HUES64 (cell line): Measurements from ENCODE around the gene NUTM2A. TPM values are rescaled to one million over a fixed set of nuclear protein-coding genes. Genes with fewer than 3 reads are reported as not detected.
"Not testable (repeated sequence)": the region's sequence is repeated elsewhere in the genome, so short reads cannot be mapped to it uniquely, and the experiment has no call there.

Source experiments
- H3K27ac ChIP-seq: 2 replicates; pipeline ENCODE4 v1.7.0; 2013; ENCODE audit warnings: low read depth, low read length, inconsistent platforms
- H3K27me3 ChIP-seq: 2 replicates; pipeline ENCODE4 v1.6.1; 2013; ENCODE audit warnings: mild to moderate bottlenecking, low read length; ENCODE audit not compliant: insufficient read depth
- H3K36me3 ChIP-seq: 2 replicates; pipeline ENCODE4 v1.6.1; 2013; ENCODE audit warnings: mild to moderate bottlenecking, low read length; ENCODE audit not compliant: insufficient read depth
- H3K4me1 ChIP-seq: 2 replicates; pipeline ENCODE4 v1.6.1; 2013; ENCODE audit warnings: mild to moderate bottlenecking, low read length, moderate library complexity; ENCODE audit not compliant: insufficient read depth
- H3K4me3 ChIP-seq: 2 replicates; pipeline ENCODE4 v1.5.1; 2013; ENCODE audit warnings: mild to moderate bottlenecking, low read length, moderate library complexity
- H3K9ac ChIP-seq: 2 replicates; pipeline ENCODE4 v1.6.1; 2013; ENCODE audit warnings: mild to moderate bottlenecking, low read depth, low read length
- H3K9me3 ChIP-seq: 2 replicates; pipeline ENCODE4 v1.6.1; 2013; ENCODE audit warnings: low read depth, low read length; ENCODE audit not compliant: insufficient read depth
- WGBS: fragments of 150-250, 120-280 bp; methylation state at CpG from one replicate; pipeline ENCODE4 v1.1.7; 2013; ENCODE audit warnings: missing lambda C conversion rate; 5-methylcytosine and 5-hydroxymethylcytosine counted together
- polyA plus RNA-seq, 2 experiments: library from polyadenylated mRNA; stranded (reverse); fragments of 50-300 nt; gene quantifications; one replicate each; pipeline ENCODE4 v1.2.3, GENCODE V29; 2013

NUTM2A gene, protein sequence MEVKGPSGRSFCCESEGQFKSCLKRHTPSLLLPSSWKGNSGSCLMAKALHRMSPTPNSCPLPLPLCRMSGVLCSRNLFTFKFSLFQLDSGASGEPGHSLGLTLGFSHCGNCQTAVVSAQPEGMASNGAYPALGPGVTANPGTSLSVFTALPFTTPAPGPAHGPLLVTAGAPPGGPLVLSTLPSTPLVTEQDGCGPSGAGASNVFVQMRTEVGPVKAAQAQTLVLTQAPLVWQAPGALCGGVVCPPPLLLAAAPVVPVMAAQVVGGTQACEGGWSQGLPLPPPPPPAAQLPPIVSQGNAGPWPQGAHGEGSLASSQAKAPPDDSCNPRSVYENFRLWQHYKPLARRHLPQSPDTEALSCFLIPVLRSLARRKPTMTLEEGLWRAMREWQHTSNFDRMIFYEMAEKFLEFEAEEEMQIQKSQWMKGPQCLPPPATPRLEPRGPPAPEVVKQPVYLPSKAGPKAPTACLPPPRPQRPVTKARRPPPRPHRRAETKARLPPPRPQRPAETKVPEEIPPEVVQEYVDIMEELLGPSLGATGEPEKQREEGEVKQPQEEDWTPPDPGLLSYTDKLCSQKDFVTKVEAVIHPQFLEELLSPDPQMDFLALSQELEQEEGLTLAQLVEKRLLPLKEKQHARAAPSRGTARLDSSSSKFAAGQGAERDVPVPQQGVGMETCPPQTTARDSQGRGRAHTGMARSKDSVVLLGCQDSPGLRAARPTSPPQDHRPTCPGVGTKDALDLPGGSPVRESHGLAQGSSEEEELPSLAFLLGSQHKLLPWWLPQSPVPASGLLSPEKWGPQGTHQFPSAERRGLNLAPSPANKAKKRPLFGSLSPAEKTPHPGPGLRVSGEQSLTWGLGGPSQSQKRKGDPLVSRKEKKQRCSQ
- 0.80 TPM for polyA plus RNA-seq (2013, experiment 1 of 2)
- polyA plus RNA-seq (2013, experiment 2 of 2) = 1.3 TPM

- not testable (repeated sequence) for H3K4me3 ChIP-seq, H3K9me3 ChIP-seq, H3K27me3 ChIP-seq, H3K9ac ChIP-seq, H3K27ac ChIP-seq, H3K4me1 ChIP-seq, H3K36me3 ChIP-seq
- WGBS = no CpG with 5 or more reads among the region's 3 CpGs
Observed at GRCh38 chr10:87225148-87225547, at the start of gene NUTM2A. NUTM2A (plus strand) TSS chr10:87225448; CDS start chr10:87225831, 383 bp downstream.

DNA sequence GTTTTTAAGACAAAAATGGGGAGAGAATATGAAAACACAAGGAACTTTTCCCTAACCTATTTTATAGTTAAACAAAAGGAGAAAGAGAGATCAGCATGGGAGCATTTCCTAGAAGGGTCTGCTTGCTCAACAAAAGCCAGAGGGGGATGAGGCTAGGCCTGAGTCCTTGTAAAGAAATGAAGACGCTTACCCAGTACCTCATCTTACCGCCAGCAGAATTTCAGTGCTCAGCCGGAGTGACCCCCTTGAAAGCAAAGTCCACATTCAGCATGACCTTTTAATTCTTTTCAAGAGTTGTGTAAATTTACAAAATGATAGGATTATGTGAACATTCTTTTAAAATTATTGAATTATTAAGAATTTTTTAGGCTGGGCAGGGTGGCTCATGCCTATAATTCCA, 47.7 kb upstream of the NUTM2A start:
- not testable (repeated sequence) for H3K27me3 ChIP-seq, H3K9me3 ChIP-seq, H3K9ac ChIP-seq, H3K36me3 ChIP-seq, H3K4me1 ChIP-seq, H3K4me3 ChIP-seq, H3K27ac ChIP-seq
- WGBS = no CpG with 5 or more reads among the region's 3 CpGs

GRCh38 chr10:87184421-87184820, 40.8 kb upstream of the NUTM2A start:
- not testable (repeated sequence) for H3K27ac ChIP-seq, H3K9me3 ChIP-seq, H3K9ac ChIP-seq, H3K4me3 ChIP-seq, H3K4me1 ChIP-seq, H3K27me3 ChIP-seq
- 92% methylated on average over 6 of the region's 6 CpGs for WGBS
- H3K36me3 ChIP-seq = peaks cover 16% of the 10 kb centered on the region

GRCh38 chr10:87186016-87186415, 39.2 kb upstream of the NUTM2A start:
- H3K36me3 ChIP-seq = peaks cover 17% of the 10 kb centered on the region
- H3K4me3 ChIP-seq, H3K27ac ChIP-seq, H3K9me3 ChIP-seq, H3K27me3 ChIP-seq, H3K4me1 ChIP-seq, H3K9ac ChIP-seq: not testable (repeated sequence)
- no CpG with 5 or more reads among the region's 4 CpGs for WGBS

GRCh38 chr10:87187573-87187972, 37.7 kb upstream of the NUTM2A start:
- not testable (repeated sequence) for H3K9me3 ChIP-seq, H3K4me1 ChIP-seq, H3K9ac ChIP-seq, H3K27ac ChIP-seq, H3K27me3 ChIP-seq, H3K4me3 ChIP-seq
- WGBS = 83% methylated on average over 3 of the region's 3 CpGs
- peaks cover 17% of the 10 kb centered on the region for H3K36me3 ChIP-seq

DNA sequence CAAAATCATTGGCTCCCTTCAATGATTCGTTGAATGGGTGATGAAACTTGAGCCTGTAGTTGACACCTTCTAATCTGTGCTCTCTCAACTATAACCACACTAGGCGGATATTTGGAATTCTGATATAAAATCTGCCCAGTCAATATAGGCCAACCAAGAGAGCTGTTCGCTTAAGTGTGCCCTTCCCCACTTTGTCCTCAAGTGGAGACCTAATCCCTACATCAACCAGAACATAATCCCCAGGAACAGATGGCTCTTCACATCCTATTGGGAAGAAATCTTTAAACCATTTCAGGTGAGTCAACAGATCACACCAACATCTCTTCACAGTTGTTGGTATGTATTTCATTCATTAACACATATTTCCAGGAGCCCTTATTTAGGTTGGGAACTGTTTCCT, 33.4 kb upstream of the NUTM2A start:
- H3K4me3 ChIP-seq, H3K4me1 ChIP-seq, H3K9ac ChIP-seq, H3K27ac ChIP-seq, H3K27me3 ChIP-seq, H3K9me3 ChIP-seq: not testable (repeated sequence)
- H3K36me3 ChIP-seq = peaks cover 16% of the 10 kb centered on the region
- WGBS = 97% methylated on average over 2 of the region's 3 CpGs

GRCh38 chr10:87200924-87201323, 24.3 kb upstream of the NUTM2A start:
- WGBS = 91% methylated on average over 6 of the region's 6 CpGs
- not testable (repeated sequence) for H3K4me3 ChIP-seq, H3K9ac ChIP-seq, H3K9me3 ChIP-seq, H3K36me3 ChIP-seq, H3K4me1 ChIP-seq, H3K27ac ChIP-seq, H3K27me3 ChIP-seq

DNA sequence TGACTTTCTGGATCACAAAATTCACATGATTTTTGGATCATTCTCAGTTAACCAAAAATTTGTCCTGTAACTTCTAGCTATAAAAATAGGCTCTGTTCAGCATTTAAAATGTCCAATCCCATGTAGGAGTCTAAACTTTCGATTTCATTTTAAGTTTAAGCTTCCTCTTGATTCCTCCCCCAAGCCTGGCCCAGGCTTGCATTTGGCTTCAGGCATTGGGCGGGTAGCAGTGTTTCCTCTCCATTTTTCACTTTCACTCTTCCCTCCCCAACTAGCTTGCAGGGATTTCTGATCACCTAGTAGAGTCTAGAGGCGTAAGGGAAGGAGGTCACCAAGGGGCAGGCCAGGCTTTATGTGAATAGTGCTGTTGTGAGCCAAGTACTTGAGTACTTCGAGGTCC, 20.4 kb upstream of the NUTM2A start:
- WGBS = 91% methylated on average over 2 of the region's 4 CpGs
- H3K4me1 ChIP-seq, H3K27ac ChIP-seq: not testable (repeated sequence)

GRCh38 chr10:87206922-87207321, 18.3 kb upstream of the NUTM2A start:
- H3K36me3 ChIP-seq, H3K9ac ChIP-seq, H3K9me3 ChIP-seq, H3K4me1 ChIP-seq, H3K4me3 ChIP-seq, H3K27me3 ChIP-seq, H3K27ac ChIP-seq: not testable (repeated sequence)
- 92% methylated on average over 4 of the region's 4 CpGs for WGBS

More for the DNA sequence above, 20.4 kb upstream of the NUTM2A start:
- not testable (repeated sequence) for H3K9ac ChIP-seq, H3K4me3 ChIP-seq, H3K27me3 ChIP-seq, H3K36me3 ChIP-seq, H3K9me3 ChIP-seq

- not testable (repeated sequence) for H3K27ac ChIP-seq, H3K4me1 ChIP-seq, H3K9ac ChIP-seq, H3K36me3 ChIP-seq, H3K4me3 ChIP-seq, H3K9me3 ChIP-seq, H3K27me3 ChIP-seq
- WGBS = 90% methylated on average over 4 of the region's 5 CpGs
Observed at GRCh38 chr10:87210309-87210708, 14.9 kb upstream of the NUTM2A start.

DNA sequence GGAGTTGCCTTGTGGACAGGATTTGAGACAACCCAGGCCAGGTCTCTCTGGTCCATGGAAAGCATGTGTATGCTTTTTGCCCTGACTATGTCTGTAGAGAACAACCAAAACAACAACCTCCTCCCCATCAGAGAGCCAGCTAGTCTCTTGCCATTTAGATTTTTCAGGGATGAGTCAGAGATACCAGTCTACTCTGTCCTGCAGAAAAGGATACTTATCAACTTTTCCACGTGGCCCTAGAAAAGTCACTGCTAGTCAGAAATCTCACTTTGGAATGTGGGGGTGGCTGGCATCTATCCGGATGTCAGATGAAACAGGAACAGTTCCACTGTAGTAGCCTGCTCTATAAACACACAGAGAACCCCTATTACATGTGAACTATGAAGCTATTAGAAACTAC, 13.4 kb upstream of the NUTM2A start:
- WGBS = 86% methylated on average over 2 of the region's 2 CpGs
- not testable (repeated sequence) for H3K9me3 ChIP-seq, H3K27me3 ChIP-seq, H3K4me3 ChIP-seq, H3K4me1 ChIP-seq, H3K27ac ChIP-seq, H3K9ac ChIP-seq, H3K36me3 ChIP-seq
